Activated naive CD8-positive, alpha-beta T cell treated with anti-CD3 and anti-CD28 coated beads, Interleukin-2, amount 10 ng/mL, durations not matched to agents 7 days and 5 days (primary cell): Measurements from ENCODE around the gene EIF3A. TPM values are rescaled to one million over a fixed set of nuclear protein-coding genes. Genes with fewer than 3 reads are reported as not detected.
"Not testable (repeated sequence)": the region's sequence is repeated elsewhere in the genome, so short reads cannot be mapped to it uniquely, and the experiment has no call there.

Source experiments
- ATAC-seq: fragments of 150-1000 bp; cut with Tn5 transposase; one replicate; pipeline ENCODE4 v1.10.0; 2021; ENCODE audit warnings: low read depth, moderate library complexity
- POLR2A ChIA-PET: fragments of 350-600 bp; sonication (Branson Sonifier 250); formaldehyde crosslinking; loops from one replicate; lab custom pipeline; 2021; ENCODE audit warnings: antibody characterized with exemption; lab: Charles Lee
- DNase-seq: peaks from one replicate; pipeline ENCODE4 v3.0.0; 2021
- H3K27ac Mint-ChIP-seq: one replicate; pipeline ENCODE4 v1.8.0; 2022; ENCODE audit warnings: mild to moderate bottlenecking, mixed read lengths
- H3K27me3 Mint-ChIP-seq: one replicate; pipeline ENCODE4 v1.8.0; 2022; ENCODE audit warnings: mild to moderate bottlenecking, moderate library complexity, mixed read lengths
- H3K36me3 Mint-ChIP-seq: one replicate; pipeline ENCODE4 v1.8.0; 2021; ENCODE audit warnings: mild to moderate bottlenecking, mixed read lengths
- H3K4me1 Mint-ChIP-seq: one replicate; pipeline ENCODE4 v1.8.0; 2021; ENCODE audit warnings: mixed read lengths
- H3K4me3 Mint-ChIP-seq: one replicate; pipeline ENCODE4 v1.8.0; 2022; ENCODE audit warnings: mild to moderate bottlenecking, moderate library complexity, mixed read lengths
- H3K9me3 Mint-ChIP-seq: one replicate; pipeline ENCODE4 v1.8.0; 2021; ENCODE audit warnings: mixed read lengths
- total RNA-seq, 2 experiments: library from RNA; stranded (reverse); gene quantifications; one replicate each; pipeline ENCODE4 v1.2.3, GENCODE V29; 2021

Gene EIF3A
- total RNA-seq, 2 experiments from 2014 or later: 105 to 111 TPM

GRCh38 chr10:119107106-119107505 lies 26.5 kb upstream of the EIF3A start:
- H3K4me1 Mint-ChIP-seq, H3K9me3 Mint-ChIP-seq, ATAC-seq, DNase-seq, H3K27ac Mint-ChIP-seq, H3K4me3 Mint-ChIP-seq, H3K27me3 Mint-ChIP-seq, POLR2A ChIA-PET, H3K36me3 Mint-ChIP-seq: not testable (repeated sequence)

GRCh38 chr10:119105899-119106298 lies 25.3 kb upstream of the EIF3A start:
- not testable (repeated sequence) for DNase-seq

GRCh38 chr10:119105155-119105554 lies 24.5 kb upstream of the EIF3A start:
- POLR2A ChIA-PET: interaction anchor here (0.6 to 3.7 kb wide), 10 partner anchors 14 to 759 kb away, joined by 3 to 42 read pairs (median 4); partner anchors contain the start of genes EIF3A and SFXN4
- ATAC-seq (no peak), DNase-seq (no peak)
- H3K9me3 Mint-ChIP-seq: no peaks in the 10 kb centered on the region
- no peak overlapping the region for H3K27ac Mint-ChIP-seq
- peaks cover 9% of the 10 kb centered on the region for H3K27me3 Mint-ChIP-seq
- peaks cover 9% of the 10 kb centered on the region for H3K4me1 Mint-ChIP-seq
- peak overlapping the region; percentile 81 for H3K4me3 Mint-ChIP-seq
- peaks cover 7% of the 10 kb centered on the region for H3K36me3 Mint-ChIP-seq

More at GRCh38 chr10:119105899-119106298, 25.3 kb upstream of the EIF3A start:
- H3K27ac Mint-ChIP-seq, H3K9me3 Mint-ChIP-seq, H3K27me3 Mint-ChIP-seq, ATAC-seq, H3K4me1 Mint-ChIP-seq, H3K36me3 Mint-ChIP-seq: not testable (repeated sequence)
- POLR2A ChIA-PET: interaction anchor here (3.0 kb wide), 1 partner anchor 26 kb away, joined by 16 read pairs; the partner anchor contains the start of gene EIF3A
- peak overlapping the region; percentile 81 for H3K4me3 Mint-ChIP-seq

DNA sequence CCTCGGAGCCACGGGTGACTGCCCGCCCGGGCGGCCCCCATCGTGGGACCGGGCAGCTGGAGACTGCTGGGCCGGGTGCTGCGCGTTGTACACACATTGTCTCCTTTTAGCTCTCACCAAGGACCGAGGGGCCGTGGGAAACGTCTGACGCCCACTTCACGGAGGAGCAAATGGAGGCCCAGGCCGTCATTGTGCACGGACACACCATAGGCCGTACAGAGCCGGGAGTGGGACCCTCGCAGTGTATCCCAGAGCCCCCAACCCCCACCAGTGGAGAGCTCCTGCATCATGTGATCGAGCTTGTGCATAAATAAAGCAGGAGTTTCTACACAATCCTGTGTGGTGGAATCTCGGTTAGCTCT lies 24.0 kb upstream of the EIF3A start:
- peak overlapping the region; percentile 81 for H3K4me3 Mint-ChIP-seq
- H3K36me3 Mint-ChIP-seq: peaks cover 7% of the 10 kb centered on the region
- H3K9me3 Mint-ChIP-seq: no peaks in the 10 kb centered on the region
- peaks cover 9% of the 10 kb centered on the region for H3K27me3 Mint-ChIP-seq
- ATAC-seq (peak; percentile 17), DNase-seq (no peak)
- H3K27ac Mint-ChIP-seq: no peak overlapping the region
- POLR2A ChIA-PET: interaction anchor here (0.6 to 3.7 kb wide), 16 partner anchors 11 to 660 kb away, joined by 3 to 42 read pairs (median 4); partner anchors contain the start of genes BAG3, EIF3A, NANOS1 and RGS10
- H3K4me1 Mint-ChIP-seq: peaks cover 9% of the 10 kb centered on the region

DNA sequence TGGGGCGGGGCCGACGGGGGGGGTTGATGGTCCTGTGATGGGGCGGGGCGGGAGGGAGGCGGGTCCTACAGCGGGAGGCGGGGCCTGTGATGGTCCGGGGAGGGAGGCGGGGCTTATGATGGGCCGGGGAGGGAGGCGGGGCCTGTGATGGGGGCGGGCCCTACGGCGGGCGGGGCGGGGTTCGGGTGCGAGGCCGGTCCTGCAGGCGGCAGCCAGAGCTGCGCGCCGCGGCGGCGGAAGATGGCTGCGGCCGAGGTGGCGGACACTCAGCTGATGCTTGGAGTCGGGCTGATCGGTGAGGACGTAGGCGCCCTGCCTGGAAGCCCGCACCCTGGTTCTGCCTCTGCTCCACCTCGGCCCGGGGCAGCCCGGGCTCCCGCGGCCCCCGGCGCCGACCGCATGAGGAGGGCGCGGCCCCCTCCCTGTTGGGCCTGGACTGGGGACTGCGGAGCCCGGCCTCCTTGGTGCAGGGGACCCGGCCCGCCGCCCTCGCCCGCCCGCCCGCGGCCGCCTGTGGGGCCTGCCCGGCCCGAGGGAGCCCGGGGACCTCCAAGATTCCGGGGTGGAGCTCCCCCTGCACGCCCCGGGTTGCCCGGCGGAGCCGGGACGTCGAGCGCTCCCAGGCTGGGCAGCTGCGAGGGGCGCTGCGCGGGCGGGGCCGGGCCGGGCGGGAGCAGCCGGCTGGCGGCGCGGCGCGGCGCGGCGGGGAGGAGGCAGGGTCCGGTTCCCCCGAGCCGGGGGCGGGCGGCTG lies 23.5 kb upstream of the EIF3A start, which contains the start of gene DENND10:
Gene DENND10, plus strand, starts transcription at position 211 of the 751 bp plus-strand sequence. Its CDS starts 30 bp downstream, at position 241.
- POLR2A ChIA-PET: interaction anchor here (0.6 to 3.7 kb wide), 18 partner anchors 11 to 659 kb away, joined by 3 to 42 read pairs (median 4); partner anchors contain the start of genes BAG3, EIF3A, NANOS1 and RGS10
- Mint-ChIP-seq H3K27me3 (peaks cover 9% of the 10 kb centered on the region), H3K36me3 (peaks cover 7% of the 10 kb centered on the region), H3K4me3 (peak within 1 kb of the TSS; percentile 81), H3K9me3 (no peaks in the 10 kb centered on the region), H3K27ac (peak within 1 kb of the TSS; percentile 55), H3K4me1 (peaks cover 9% of the 10 kb centered on the region)
- DNase-seq (peak; percentile 80), ATAC-seq (peak; percentile 88)

- no peaks in the 10 kb centered on the region for H3K9me3 Mint-ChIP-seq
- peak overlapping the region; percentile 56 for H3K4me3 Mint-ChIP-seq
- H3K27ac Mint-ChIP-seq: peak overlapping the region; percentile 55
- H3K27me3 Mint-ChIP-seq: peaks cover 9% of the 10 kb centered on the region
- POLR2A ChIA-PET: interaction anchor here (0.7 to 3.7 kb wide), 13 partner anchors 12 to 548 kb away, joined by 3 to 42 read pairs (median 5); partner anchors contain the start of genes BAG3, EIF3A, RGS10 and SFXN4
- peaks cover 9% of the 10 kb centered on the region for H3K4me1 Mint-ChIP-seq
- no peak for DNase-seq
- ATAC-seq: no peak
- peaks cover 5% of the 10 kb centered on the region for H3K36me3 Mint-ChIP-seq
Measured at GRCh38 chr10:119103241-119103902, 22.8 kb upstream of the EIF3A start.

GRCh38 chr10:119101366-119102098 lies 20.9 kb upstream of the EIF3A start:
- Mint-ChIP-seq H3K4me1 (peaks cover 8% of the 10 kb centered on the region), H3K9me3 (no peaks in the 10 kb centered on the region), H3K4me3 (no peak overlapping the region), H3K27me3 (peaks cover 9% of the 10 kb centered on the region), H3K27ac (no peak overlapping the region), H3K36me3 (no peaks in the 10 kb centered on the region)
- POLR2A ChIA-PET: interaction anchor here (0.6 to 3.7 kb wide), 7 partner anchors 10 to 78 kb away, joined by 3 to 42 read pairs (median 3); partner anchors contain the start of gene EIF3A
- no peak for DNase-seq
- ATAC-seq: no peak

DNA sequence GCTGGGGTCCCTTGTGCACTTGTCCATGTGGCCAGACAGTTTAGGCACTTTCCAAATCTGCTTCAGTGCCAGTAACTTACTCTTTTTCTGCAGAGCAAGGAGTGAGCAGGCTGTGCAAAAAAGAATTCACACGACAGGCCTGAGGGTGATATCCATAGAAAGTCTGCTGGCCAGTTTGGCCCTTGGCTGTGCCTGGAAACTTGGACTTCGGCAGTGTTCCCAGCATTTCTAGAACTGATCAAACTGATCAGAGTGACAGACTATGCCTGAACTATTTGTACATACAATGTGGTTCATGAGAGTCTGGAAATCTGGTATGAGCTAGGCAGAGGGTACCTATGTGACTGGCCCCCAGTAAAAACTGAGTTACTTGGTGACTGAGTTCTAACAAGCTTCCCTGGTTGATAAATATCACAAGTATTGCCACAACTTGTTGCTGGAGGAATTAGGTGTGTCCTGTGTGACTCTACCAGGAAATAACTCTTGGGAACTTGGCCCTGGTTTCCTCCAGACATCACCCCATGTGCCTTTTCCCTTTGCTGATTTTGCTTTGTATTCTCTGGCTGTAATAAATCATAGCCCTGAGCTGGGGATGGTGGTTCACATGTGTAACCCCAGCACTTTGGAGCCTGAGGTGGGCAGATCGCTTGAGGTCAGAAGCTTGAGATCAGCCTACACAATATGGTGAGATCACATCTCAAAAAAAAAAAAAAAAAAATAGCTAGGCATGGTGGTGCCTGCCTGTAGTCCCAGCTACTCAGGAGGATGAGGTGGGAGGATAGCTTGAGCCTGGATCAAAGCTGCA lies 20.0 kb upstream of the EIF3A start:
- Mint-ChIP-seq H3K36me3 (no peaks in the 10 kb centered on the region), H3K4me1 (peaks cover 9% of the 10 kb centered on the region), H3K27ac (no peak overlapping the region), H3K9me3 (no peaks in the 10 kb centered on the region), H3K4me3 (no peak overlapping the region), H3K27me3 (peaks cover 12% of the 10 kb centered on the region)
- no peak for ATAC-seq
- no peak for DNase-seq
- POLR2A ChIA-PET: interaction anchor here (0.6 to 1.4 kb wide), 6 partner anchors 10 to 64 kb away, joined by 3 to 7 read pairs (median 4); no protein-coding TSS in a partner anchor

DNA sequence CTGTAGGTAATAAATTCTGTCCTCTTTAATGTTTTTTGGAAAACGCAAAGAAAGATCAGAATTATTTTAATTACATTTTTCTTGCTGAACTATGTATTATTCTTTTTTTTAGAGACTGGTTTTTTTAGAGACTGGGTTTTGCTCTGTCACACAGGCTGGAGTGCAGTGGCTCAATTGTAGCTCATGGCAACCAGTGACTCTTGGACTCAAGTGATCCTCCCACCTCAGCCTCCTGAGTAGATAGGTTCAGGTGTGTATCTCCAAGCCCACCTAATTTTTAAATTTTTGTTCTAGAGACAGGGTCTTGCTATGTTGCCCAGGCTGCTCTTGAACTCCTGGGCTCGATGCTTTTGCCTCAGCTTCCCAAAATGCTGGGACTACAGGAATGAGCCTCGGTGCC lies 18.0 kb upstream of the EIF3A start:
- no peak for DNase-seq
- Mint-ChIP-seq H3K9me3 (no peaks in the 10 kb centered on the region), H3K27ac (no peak overlapping the region), H3K36me3 (no peaks in the 10 kb centered on the region), H3K4me3 (no peak overlapping the region), H3K4me1 (peaks cover 6% of the 10 kb centered on the region), H3K27me3 (peaks cover 16% of the 10 kb centered on the region)
- no peak for ATAC-seq
- POLR2A ChIA-PET: no interaction called here

- H3K36me3 Mint-ChIP-seq, ATAC-seq: not testable (repeated sequence)
Measured at GRCh38 chr10:119096641-119097415, 16.2 kb upstream of the EIF3A start.

DNA sequence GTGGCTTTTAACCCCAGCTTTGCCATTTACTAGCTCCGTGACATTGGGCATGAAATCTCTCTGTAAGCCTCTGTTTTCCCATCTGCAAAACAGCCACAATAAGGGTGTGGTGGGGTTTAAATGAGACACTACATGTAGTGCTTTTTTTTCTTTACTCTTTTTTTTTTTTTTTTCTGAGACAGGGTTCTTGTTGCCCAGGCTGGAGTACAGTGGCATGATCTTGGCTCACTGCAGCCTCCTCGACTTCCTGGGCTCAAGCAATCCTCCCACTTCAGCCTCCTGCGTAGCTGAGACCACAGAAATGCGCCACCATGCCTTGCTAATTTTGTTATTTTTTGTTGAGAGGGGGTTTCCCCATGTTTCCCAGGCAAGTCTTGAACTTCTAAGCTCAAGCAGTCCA lies 15.0 kb upstream of the EIF3A start:
- H3K36me3 Mint-ChIP-seq: no peaks in the 10 kb centered on the region
- no peak for DNase-seq
- ATAC-seq: no peak
- H3K9me3 Mint-ChIP-seq: no peaks in the 10 kb centered on the region
- H3K27ac Mint-ChIP-seq: no peak overlapping the region
- no peak overlapping the region for H3K4me3 Mint-ChIP-seq
- peaks cover 11% of the 10 kb centered on the region for H3K4me1 Mint-ChIP-seq
- H3K27me3 Mint-ChIP-seq: peaks cover 7% of the 10 kb centered on the region
- POLR2A ChIA-PET: interaction anchor here (0.7 kb wide), 1 partner anchor 15 kb away, joined by 4 read pairs; no protein-coding TSS in a partner anchor

More at GRCh38 chr10:119096641-119097415, 16.2 kb upstream of the EIF3A start:
- H3K4me1 Mint-ChIP-seq, H3K4me3 Mint-ChIP-seq, H3K27ac Mint-ChIP-seq, DNase-seq, H3K9me3 Mint-ChIP-seq: not testable (repeated sequence)
- peaks cover 12% of the 10 kb centered on the region for H3K27me3 Mint-ChIP-seq
- POLR2A ChIA-PET: interaction anchor here (1.3 kb wide), 1 partner anchor 17 kb away, joined by 3 read pairs; no protein-coding TSS in a partner anchor
